Activated CD8-positive, alpha-beta T cell treated with anti-CD3 and anti-CD28 coated beads for 36 hours (primary cell): Measurements from ENCODE around the gene PTPN14. TPM values are rescaled to one million over a fixed set of nuclear protein-coding genes. Genes with fewer than 3 reads are reported as not detected.
A peak's percentile ranks its signal among the peaks of the same experiment; 100 is the strongest.

Experiments
- ATAC-seq: fragments of 200-7000 bp; cut with Tn5 transposase; one replicate; pipeline ENCODE4 v1.10.0; 2021; ENCODE audit warnings: mild to moderate bottlenecking, moderate library complexity
- CTCF ChIA-PET: fragments of 350-600 bp; sonication (Branson Sonifier 250); formaldehyde crosslinking; loops from one replicate; lab custom pipeline; 2021; ENCODE audit warnings: antibody characterized with exemption; lab: Charles Lee
- POLR2A ChIA-PET: fragments of 350-600 bp; sonication (Branson Sonifier 250); formaldehyde crosslinking; loops from one replicate; lab custom pipeline; 2021; ENCODE audit warnings: antibody characterized with exemption; lab: Charles Lee
- DNase-seq: peaks from one replicate; pipeline ENCODE4 v3.0.0-alpha.2; 2020
- H3K27ac Mint-ChIP-seq: one replicate; pipeline ENCODE4 v1.8.0; 2021; ENCODE audit warnings: mild to moderate bottlenecking, mixed read lengths
- H3K27me3 Mint-ChIP-seq: one replicate; pipeline ENCODE4 v1.8.0; 2021; ENCODE audit warnings: mixed read lengths
- H3K36me3 Mint-ChIP-seq: one replicate; pipeline ENCODE4 v1.8.0; 2021; ENCODE audit warnings: low read depth, mixed read lengths
- H3K4me1 Mint-ChIP-seq: one replicate; pipeline ENCODE4 v1.8.0; 2021; ENCODE audit warnings: low read depth, mixed read lengths
- H3K4me3 Mint-ChIP-seq: one replicate; pipeline ENCODE4 v1.8.0; 2021; ENCODE audit warnings: mild to moderate bottlenecking, moderate library complexity, mixed read lengths
- H3K9me3 Mint-ChIP-seq: one replicate; pipeline ENCODE4 v1.8.0; 2021; ENCODE audit warnings: mixed read lengths
- CTCF ChIP-seq: fragments of 200-600 bp; IDR thresholded peaks from one replicate; pipeline ENCODE4 v1.8.0; 2022; ENCODE audit warnings: antibody characterized with exemption, mild to moderate bottlenecking
- intact Hi-C: fragments of 100-400 bp; cut with micrococcal nuclease; formaldehyde crosslinking; loops from one replicate; pipeline ENCODE4 v1.10.0; 2022
- total RNA-seq, 2 experiments: library from RNA; stranded (reverse); gene quantifications; one replicate each; pipeline ENCODE4 v1.2.3, GENCODE V29; 2021

The PTPN14 gene
- total RNA-seq, 2 experiments from 2014 or later, result 0.27 to 0.34 TPM

DNA sequence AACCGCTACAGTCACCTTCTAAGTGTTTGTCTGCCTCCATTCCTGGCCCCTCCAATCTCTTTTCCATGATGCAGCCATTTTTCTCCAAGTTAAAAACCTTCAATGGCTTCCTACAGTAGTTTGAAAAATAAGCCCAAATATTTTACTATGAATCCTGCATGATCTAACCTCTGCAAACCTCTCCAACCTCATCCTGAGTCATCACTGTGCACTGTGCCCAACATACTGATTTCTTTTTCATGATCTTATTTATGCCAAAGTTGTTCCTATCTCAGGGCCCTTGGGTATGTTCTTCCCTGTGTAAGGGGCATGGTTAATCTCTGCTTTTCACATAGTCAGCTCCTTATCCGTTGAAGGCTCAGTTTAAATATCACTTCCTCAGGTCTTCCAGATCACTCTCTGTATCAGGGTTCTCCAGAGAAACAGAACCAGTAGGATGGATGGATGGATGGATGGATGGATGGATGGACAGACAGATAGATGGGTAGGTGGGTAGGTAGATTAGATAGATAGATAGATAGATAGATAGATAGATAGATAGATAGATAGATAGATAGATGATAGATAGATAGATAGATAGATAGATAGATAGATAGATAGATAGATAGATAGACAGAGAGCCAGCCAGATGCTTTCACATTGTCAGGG lies 18.1 kb upstream of the PTPN14 start:
- no peak for ATAC-seq
- H3K27ac Mint-ChIP-seq, result no peak overlapping the region
- no peaks in the 10 kb centered on the region for H3K36me3 Mint-ChIP-seq
- H3K9me3 Mint-ChIP-seq, result no peaks in the 10 kb centered on the region
- peaks cover 7% of the 10 kb centered on the region for H3K27me3 Mint-ChIP-seq
- no peak overlapping the region for H3K4me3 Mint-ChIP-seq
- intact Hi-C loops, result loop anchor here (10.0 kb wide), 1 partner anchor 55 kb away; no protein-coding TSS in a partner anchor
- no peak for DNase-seq
- POLR2A ChIA-PET, result no interaction called here
- no peak for TF ChIP-seq CTCF
- no peaks in the 10 kb centered on the region for H3K4me1 Mint-ChIP-seq
- CTCF ChIA-PET, result no interaction called here

GRCh38 chr1:214568328-214568727 lies 16.9 kb upstream of the PTPN14 start:
- Mint-ChIP-seq H3K4me3 (no peak overlapping the region), H3K27ac (no peak overlapping the region), H3K9me3 (no peaks in the 10 kb centered on the region), H3K36me3 (no peaks in the 10 kb centered on the region), H3K27me3 (peaks cover 7% of the 10 kb centered on the region), H3K4me1 (no peaks in the 10 kb centered on the region)
- intact Hi-C loops, result no loop called here
- no peak for ATAC-seq
- POLR2A ChIA-PET, result no interaction called here
- no peak for TF ChIP-seq CTCF
- DNase-seq, result no peak
- CTCF ChIA-PET, result interaction anchor here (1.2 kb wide), 1 partner anchor 236 kb away, joined by 5 read pairs; no protein-coding TSS in a partner anchor

DNA sequence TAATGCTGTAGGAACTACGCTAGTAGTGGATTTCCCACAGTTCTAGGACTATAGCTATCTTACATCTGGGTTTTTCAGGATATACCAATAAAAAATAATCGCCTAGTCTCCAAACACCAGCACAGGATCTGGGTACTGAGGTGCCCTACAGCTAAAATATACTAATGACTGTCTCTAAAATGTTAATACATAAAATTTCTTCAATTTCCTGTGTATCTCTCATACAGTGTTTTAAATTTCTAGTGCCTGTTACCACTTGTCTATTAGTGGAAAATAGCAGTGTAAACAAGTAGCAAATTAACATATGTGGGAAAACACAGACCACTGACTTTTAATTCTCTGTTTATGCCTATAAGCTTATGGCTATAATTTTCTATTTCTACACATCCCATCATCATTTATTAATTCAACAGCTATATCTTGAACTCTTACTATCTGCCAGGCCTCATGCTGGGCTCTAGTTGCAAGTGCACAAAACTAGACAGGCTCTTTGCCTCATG lies 16.1 kb upstream of the PTPN14 start:
- Mint-ChIP-seq H3K36me3 (no peaks in the 10 kb centered on the region), H3K27me3 (peaks cover 8% of the 10 kb centered on the region), H3K27ac (no peak overlapping the region), H3K4me3 (no peak overlapping the region), H3K9me3 (no peaks in the 10 kb centered on the region), H3K4me1 (no peaks in the 10 kb centered on the region)
- CTCF ChIA-PET, result interaction anchor here (1.2 to 1.4 kb wide), 2 partner anchors 235 to 306 kb away, joined by 5 read pairs; no protein-coding TSS in a partner anchor
- TF ChIP-seq CTCF, result no peak
- ATAC-seq (no peak), DNase-seq (no peak)
- intact Hi-C loops, result no loop called here
- POLR2A ChIA-PET, result no interaction called here

- H3K27ac Mint-ChIP-seq, result no peak overlapping the region
- no peaks in the 10 kb centered on the region for H3K36me3 Mint-ChIP-seq
- no peaks in the 10 kb centered on the region for H3K4me1 Mint-ChIP-seq
- TF ChIP-seq CTCF, result no peak
- H3K4me3 Mint-ChIP-seq, result no peak overlapping the region
- CTCF ChIA-PET, result interaction anchor here (1.4 kb wide), 1 partner anchor 305 kb away, joined by 5 read pairs; no protein-coding TSS in a partner anchor
- POLR2A ChIA-PET, result no interaction called here
- no peaks in the 10 kb centered on the region for H3K9me3 Mint-ChIP-seq
- DNase-seq, result peak; percentile 25
- H3K27me3 Mint-ChIP-seq, result peaks cover 8% of the 10 kb centered on the region
- intact Hi-C loops, result no loop called here
- no peak for ATAC-seq
Measured at GRCh38 chr1:214566158-214567104, 15.0 kb upstream of the PTPN14 start.
